ENCODE data around the gene SLC26A3.

Gene SLC26A3

DNA sequence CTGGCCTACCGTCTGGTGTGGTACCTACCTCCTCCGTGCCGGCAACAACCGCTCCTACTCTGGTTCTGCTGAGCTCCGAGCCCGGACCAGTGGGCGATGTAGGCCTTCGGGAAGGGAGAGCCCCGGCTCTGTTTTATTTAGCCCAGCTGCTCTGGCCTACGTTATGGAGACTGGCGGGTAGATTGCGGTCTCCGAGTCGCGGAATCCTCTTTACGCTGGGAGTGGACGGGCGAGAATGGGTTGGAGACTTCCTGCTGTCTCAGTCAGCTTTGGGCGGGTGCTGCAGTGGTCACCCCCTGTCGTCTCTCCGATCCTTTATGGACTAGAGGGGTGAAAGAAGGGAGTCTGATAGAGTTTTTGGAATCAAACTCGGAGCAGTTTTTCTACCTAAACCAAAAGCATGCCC lies 58.7 kb downstream of the SLC26A3 start:
- Mint-ChIP-seq H3K4me3 (peak overlapping the region; percentile 94), H3K9me3 (no peaks in the 10 kb centered on the region), H3K4me1 (ENCODE audit: low read depth) (peaks cover 53% of the 10 kb centered on the region), H3K36me3 (ENCODE audit: low read depth) (peaks cover 11% of the 10 kb centered on the region), H3K27me3 (no peaks in the 10 kb centered on the region), H3K27ac (peak overlapping the region; percentile 99)

DNA sequence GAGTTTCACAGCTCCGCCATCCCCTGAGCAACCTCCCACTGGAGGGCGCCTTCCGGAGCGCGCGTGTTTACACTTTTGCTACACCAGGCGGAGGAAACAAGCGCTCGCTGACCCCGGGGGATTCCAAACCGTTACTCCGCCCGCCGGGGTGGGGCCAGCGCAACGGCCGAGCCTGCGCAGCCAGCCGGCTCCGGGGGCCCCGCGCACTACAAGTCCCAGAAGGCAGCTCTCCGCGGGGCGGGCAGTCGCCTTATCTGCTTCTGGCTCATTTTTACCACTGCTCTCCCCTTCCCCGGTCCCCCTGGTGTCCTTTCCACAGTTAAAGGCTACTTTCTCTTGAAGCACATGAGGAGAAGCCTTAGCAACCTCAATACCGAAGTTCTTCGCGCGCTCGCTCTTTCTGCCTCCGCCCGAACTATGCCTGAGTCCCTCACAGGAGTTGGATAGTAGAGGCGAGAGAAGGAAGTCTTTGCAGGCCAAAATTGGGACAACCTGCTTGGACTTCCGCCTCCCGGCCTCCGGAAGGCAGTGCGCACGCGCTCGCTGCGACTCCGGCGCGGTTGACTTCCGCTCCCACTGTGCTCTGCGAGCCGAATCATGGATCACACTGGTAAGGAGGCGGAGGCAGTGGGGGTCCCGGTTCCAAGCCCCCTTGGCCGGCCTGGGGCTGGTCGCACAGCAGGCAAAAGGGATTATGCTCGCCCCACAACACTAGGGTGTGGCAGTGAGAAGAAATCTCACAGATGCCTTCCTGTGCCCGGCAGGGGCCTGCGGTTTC lies 59.3 kb downstream of the SLC26A3 start, which contains the start of gene CBLL1:
TSS of gene CBLL1 (plus strand) at position 576 of the 778 bp plus-strand sequence. CDS start at position 598, 22 bp downstream.
- H3K36me3 Mint-ChIP-seq (ENCODE audit: low read depth) = peaks cover 11% of the 10 kb centered on the region
- peak within 1 kb of the TSS; percentile 94 for H3K4me3 Mint-ChIP-seq
- H3K27ac Mint-ChIP-seq = peak within 1 kb of the TSS; percentile 99
- H3K9me3 Mint-ChIP-seq = no peaks in the 10 kb centered on the region
- H3K4me1 Mint-ChIP-seq (ENCODE audit: low read depth) = peaks cover 51% of the 10 kb centered on the region
- H3K27me3 Mint-ChIP-seq = no peaks in the 10 kb centered on the region

DNA sequence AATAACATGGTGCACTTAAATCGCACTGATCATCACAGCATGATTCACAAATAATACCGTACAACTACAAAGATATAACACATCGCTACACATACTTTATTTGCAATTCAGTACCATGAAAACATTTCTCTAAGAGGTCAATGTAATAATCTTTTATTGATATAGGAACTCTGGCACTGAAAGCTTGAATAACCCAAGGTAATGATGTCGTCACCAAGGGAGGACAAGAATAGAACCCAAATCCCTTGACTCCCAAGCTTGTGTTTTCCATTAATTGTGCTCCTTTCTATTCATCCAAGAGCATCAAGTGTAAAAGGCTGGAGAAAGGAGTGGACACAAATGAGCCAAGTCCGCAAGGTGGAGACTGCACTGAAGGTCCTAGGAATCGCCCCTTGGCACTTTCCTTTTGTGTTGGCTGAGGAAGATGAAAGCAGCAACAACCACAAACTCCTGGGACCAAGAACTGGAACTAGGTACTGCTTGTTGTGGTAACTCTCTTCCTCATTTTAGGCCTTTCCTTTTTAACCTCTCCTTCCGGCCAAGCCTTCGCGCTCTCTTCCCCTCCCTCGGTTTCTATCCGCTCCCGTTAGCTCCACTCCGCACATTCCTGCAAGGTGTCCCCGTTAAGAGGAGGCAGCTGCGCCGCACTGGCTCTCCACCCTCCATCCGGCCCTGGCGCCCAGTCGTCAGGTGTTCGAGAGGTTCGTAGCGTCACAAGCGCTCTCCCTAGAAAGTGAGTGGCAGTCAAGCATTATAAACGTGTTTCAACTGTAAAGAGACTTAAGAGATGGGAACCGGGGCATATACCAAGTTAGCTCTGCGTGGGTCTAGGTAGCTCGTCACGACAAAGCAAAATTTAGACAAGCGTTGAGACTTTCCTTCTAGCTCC lies 60.1 kb downstream of the SLC26A3 start:
- peak overlapping the region; percentile 94 for H3K4me3 Mint-ChIP-seq
- peak overlapping the region; percentile 99 for H3K27ac Mint-ChIP-seq

DNA sequence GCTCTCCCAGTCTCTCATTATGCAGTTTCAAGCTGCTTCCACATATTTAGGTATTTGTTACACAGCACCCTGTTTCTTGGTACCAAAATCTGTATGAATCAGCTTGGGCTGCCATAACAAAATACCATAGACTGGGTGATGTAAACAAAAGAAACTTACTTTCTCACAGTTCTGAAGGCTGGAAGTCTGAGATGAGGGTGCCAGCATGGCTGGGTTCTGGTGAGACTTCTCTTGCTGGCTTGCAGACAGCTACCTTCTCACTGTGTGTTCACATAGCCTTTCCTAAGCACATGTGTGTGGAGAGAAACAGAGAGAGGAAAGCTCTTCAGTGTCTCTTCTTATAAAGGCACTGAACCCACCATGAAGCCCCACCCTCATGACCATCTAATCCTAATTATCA lies 74.7 kb downstream of the SLC26A3 start:
- Mint-ChIP-seq H3K27ac (no peak overlapping the region), H3K4me1 (ENCODE audit: low read depth) (no peaks in the 10 kb centered on the region), H3K36me3 (ENCODE audit: low read depth) (no peaks in the 10 kb centered on the region), H3K4me3 (no peak overlapping the region), H3K9me3 (no peaks in the 10 kb centered on the region), H3K27me3 (peaks cover 18% of the 10 kb centered on the region)

More for the DNA sequence above, 60.1 kb downstream of the SLC26A3 start:
- peaks cover 44% of the 10 kb centered on the region for H3K4me1 Mint-ChIP-seq (ENCODE audit: low read depth)
- H3K27me3 Mint-ChIP-seq = no peaks in the 10 kb centered on the region
- peaks cover 8% of the 10 kb centered on the region for H3K36me3 Mint-ChIP-seq (ENCODE audit: low read depth)
- no peaks in the 10 kb centered on the region for H3K9me3 Mint-ChIP-seq

DNA sequence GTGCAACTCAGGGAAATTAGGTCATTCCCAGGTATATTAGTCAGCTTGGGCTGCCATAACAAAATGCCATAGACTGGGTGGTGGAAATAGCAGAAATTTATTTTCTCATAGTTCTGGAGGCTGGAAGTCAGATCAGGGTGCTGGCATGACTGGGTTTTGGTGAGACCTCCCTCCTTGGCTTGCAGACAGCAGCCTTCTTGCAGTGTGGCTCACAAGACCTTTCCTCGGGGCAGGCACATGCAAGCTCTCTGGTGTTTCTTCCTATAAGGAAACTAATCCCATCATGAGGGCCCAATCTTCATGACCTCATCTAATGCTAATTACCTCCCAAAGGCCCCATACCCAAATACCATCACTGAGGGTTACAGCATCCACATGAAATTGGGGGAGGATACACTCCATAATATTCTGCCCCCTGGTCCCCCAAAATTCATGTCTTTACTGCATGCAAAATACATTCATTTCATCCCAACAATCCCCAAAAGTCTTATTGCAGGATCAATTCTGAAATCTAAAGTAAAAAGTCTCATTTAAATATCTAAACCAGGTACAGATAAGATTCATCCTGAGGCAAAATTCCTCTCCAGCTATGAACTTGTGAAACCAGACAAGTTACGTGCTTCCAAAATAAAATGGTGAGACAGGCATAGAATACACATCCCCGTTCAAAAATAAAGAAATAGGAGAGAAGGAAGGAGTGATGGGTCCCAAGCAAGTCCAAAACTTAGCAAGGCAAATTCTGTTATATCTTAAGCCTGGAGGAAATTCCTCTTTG lies 76.5 kb downstream of the SLC26A3 start:
- H3K27ac Mint-ChIP-seq = no peak overlapping the region
- no peaks in the 10 kb centered on the region for H3K36me3 Mint-ChIP-seq (ENCODE audit: low read depth)
- no peaks in the 10 kb centered on the region for H3K4me1 Mint-ChIP-seq (ENCODE audit: low read depth)
- peaks cover 18% of the 10 kb centered on the region for H3K27me3 Mint-ChIP-seq
- H3K9me3 Mint-ChIP-seq = no peaks in the 10 kb centered on the region
- H3K4me3 Mint-ChIP-seq = no peak overlapping the region

DNA sequence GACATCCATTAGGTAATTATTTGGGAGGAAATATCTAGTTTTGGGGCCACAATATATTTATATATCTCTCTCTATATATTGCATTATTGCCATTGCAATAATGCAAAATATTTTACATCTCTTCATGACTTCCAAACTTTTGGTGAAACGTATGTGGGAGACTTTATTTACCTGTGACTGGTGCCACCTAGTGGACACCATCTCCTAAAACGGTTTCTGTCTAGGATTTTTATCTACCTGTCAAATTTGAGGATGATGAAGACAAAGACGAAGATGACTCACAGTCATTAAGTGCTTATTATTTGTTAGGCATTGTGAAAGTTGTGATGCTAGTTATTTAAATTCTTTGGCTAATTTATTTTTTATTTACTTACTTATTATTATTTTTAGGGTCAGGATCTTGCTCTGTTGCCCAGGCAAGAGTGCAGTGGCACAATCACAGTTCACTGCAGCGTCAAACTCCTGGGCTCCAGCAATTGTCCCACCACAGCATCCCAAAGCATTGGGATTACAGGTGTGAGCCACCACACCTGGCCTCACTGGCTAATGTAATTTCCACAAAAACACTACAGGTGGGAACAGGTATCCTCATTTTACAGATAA lies 77.8 kb downstream of the SLC26A3 start:
- no peaks in the 10 kb centered on the region for H3K4me1 Mint-ChIP-seq (ENCODE audit: low read depth)
- H3K36me3 Mint-ChIP-seq (ENCODE audit: low read depth) = no peaks in the 10 kb centered on the region

DNA sequence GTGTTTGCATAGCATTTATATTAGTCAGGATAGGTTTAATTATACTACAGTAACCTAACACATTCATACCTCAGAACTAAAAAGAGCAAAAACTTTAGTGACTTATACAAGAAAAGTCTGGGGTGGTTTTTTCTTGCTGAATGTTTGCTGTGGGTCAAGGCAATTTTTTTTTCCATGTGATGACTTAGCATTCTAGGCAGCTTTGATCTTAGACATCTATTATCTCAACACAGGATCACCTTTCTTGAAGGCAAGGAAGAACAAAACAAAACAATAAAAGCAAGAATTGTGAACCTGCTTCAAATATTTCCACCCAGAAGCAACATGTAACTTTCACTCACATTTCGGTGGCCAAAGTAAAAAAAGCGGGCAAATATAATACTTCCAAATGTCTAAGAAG lies 79.8 kb downstream of the SLC26A3 start:
- Mint-ChIP-seq H3K36me3 (ENCODE audit: low read depth) (no peaks in the 10 kb centered on the region), H3K27me3 (peaks cover 18% of the 10 kb centered on the region), H3K4me3 (no peak overlapping the region), H3K4me1 (ENCODE audit: low read depth) (no peaks in the 10 kb centered on the region), H3K27ac (no peak overlapping the region), H3K9me3 (no peaks in the 10 kb centered on the region)

More for the DNA sequence above, 77.8 kb downstream of the SLC26A3 start:
- Mint-ChIP-seq H3K9me3 (no peaks in the 10 kb centered on the region), H3K27me3 (peaks cover 18% of the 10 kb centered on the region), H3K27ac (no peak overlapping the region), H3K4me3 (no peak overlapping the region)

DNA sequence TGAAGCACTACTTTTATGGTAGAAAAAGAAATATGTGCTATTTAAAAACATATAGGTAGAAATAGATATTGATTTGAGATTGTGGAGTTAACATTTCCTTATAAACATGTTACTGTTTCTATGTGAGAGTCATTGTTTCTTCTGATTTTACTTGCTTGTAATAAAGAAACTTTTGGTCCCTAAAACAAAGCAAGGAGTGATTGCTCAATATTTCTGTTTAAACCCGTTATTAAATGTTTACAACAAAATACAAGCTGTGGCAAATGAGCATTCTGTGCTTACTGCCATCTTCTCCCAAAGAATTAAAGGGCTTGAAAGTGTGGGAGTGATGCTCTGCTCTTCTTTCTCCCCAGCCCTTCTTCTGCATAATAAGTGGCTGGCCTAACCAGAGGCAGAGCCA lies 81.7 kb downstream of the SLC26A3 start:
- no peak overlapping the region for H3K4me3 Mint-ChIP-seq
- peaks cover 2% of the 10 kb centered on the region for H3K27me3 Mint-ChIP-seq
- no peaks in the 10 kb centered on the region for H3K36me3 Mint-ChIP-seq (ENCODE audit: low read depth)
- no peaks in the 10 kb centered on the region for H3K4me1 Mint-ChIP-seq (ENCODE audit: low read depth)
- no peak overlapping the region for H3K27ac Mint-ChIP-seq
- H3K9me3 Mint-ChIP-seq = no peaks in the 10 kb centered on the region

DNA sequence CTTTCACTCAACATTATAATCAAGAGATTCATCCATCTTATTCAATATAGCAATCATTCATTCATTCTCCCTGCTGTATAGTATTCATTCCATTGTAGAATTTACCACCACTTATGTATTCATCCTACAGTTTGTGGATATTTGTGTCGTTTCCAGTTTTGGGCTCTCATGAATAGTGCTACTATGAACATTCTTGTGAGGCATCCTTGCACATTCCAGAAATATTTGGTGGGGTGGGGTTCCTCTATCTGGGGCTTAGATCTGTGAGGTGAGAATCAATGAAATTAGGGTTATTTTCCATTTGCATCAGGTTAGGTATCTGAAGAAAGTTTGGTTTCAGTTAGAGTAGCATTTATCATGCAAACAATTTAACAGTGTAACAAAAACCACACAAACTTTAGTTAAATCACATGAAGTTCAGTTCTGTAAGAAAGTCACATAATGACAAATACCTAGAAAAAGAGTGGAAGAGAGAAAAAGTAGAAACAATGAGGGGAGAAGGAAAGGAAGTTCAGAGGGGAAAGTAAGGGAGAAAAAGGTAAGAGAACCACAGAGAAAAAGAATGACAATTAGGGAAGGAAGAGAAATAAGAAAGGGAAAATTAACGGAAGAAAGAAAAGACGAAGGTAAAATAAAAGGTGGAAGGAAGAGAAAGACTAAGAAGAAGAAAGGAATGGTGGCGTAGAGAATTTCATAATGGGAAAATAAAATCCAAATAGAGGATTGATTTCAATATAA lies 84.4 kb downstream of the SLC26A3 start:
- Mint-ChIP-seq H3K36me3 (ENCODE audit: low read depth) (no peaks in the 10 kb centered on the region), H3K9me3 (no peaks in the 10 kb centered on the region), H3K27ac (no peak overlapping the region), H3K27me3 (no peaks in the 10 kb centered on the region), H3K4me3 (no peak overlapping the region), H3K4me1 (ENCODE audit: low read depth) (no peaks in the 10 kb centered on the region)

DNA sequence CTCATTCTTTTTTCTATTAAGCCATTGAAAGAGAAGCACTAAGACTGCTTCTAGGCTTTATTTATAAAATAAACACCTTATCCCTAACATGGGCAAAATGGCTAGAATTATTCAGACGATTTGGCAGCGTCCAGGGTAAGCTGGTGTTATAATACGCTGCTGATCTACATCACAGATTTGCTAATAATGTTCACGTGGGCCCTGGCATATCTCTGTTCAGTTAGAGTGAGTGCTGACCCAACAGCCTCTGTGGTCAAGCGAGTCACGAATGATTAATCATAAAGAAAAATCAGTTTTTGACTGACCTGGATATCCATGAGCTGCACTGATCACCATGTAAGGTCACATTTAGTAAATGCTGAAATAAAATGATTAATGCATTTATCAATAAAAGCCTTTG lies 87.5 kb downstream of the SLC26A3 start:
- Mint-ChIP-seq H3K27ac (no peak overlapping the region), H3K36me3 (ENCODE audit: low read depth) (no peaks in the 10 kb centered on the region), H3K9me3 (no peaks in the 10 kb centered on the region), H3K4me3 (no peak overlapping the region), H3K27me3 (no peaks in the 10 kb centered on the region), H3K4me1 (ENCODE audit: low read depth) (no peaks in the 10 kb centered on the region)
